GM21619 (cell line): Measurements from ENCODE around the gene AGER.
"Not testable (repeated sequence)": the region's sequence is repeated elsewhere in the genome, so short reads cannot be mapped to it uniquely, and the experiment has no call there.

ENCODE experiments used
- ATAC-seq: cut with Tn5 transposase; IDR thresholded peaks from one replicate; pipeline ENCODE4 v1.9.1; 2021; ENCODE audit not compliant: unreplicated experiment

AGER gene

GRCh38 chr6:32187725-32188380 lies 3.8 kb upstream of the AGER start:
- not testable (repeated sequence) for ATAC-seq

GRCh38 chr6:32187009-32187709 lies 3.1 kb upstream of the AGER start:
- no peak for ATAC-seq

DNA sequence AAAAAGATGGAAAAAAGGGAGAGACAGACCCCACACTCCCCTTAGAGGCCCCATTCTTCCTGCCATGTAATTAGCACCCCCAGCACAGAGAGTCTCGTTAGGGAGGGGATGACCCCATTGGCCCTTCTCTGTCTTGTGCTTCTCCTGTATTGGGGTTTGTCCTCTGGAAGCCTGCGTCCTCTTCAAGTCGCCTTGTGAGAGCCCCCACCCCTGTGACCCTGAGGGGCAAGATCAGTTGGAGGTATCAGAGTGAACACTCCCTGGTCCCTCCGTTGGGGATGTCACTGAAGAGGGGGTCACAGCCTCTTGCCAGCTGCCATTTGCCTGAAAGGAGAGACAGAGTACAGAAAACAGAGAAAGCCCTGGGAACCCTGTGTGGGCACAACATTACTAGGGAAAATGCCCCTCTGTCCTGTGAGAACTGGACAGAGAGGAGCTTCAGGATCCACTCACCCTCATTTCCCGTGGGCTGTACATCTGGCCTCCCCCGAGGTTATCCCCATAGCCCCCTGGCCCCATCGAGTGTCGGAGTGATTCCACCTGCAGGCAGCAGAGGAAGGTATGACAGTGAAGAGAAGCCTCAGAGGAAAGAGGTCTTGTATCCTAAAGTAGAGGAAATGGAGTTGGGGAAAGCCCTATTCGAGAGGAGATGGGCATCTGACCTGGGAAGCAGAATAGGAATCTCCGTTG lies 2.2 kb upstream of the AGER start:
- ATAC-seq: not testable (repeated sequence)

DNA sequence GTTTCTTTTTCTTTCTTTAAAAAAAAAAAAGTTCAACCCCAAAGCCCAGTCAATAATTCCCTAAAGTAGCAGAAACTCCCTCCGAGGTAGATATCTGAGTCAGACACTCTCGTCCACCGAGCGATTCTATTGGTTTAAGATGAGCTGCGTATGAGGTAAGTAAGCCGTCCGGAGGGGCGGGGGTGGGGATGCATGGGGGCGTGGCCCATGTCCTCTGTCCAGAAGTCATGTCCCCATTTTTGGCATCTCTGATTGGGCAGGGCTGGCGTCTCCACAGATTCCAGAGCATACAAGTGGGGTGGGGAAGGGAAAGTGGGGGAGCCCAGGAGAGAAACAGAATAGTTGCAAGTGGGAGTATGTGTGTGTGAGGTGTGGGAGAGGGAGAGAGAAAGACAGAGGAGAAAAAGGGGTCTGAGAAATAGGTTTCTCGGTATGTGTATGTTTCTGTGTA lies 1.7 kb upstream of the AGER start:
- ATAC-seq: not testable (repeated sequence)

DNA sequence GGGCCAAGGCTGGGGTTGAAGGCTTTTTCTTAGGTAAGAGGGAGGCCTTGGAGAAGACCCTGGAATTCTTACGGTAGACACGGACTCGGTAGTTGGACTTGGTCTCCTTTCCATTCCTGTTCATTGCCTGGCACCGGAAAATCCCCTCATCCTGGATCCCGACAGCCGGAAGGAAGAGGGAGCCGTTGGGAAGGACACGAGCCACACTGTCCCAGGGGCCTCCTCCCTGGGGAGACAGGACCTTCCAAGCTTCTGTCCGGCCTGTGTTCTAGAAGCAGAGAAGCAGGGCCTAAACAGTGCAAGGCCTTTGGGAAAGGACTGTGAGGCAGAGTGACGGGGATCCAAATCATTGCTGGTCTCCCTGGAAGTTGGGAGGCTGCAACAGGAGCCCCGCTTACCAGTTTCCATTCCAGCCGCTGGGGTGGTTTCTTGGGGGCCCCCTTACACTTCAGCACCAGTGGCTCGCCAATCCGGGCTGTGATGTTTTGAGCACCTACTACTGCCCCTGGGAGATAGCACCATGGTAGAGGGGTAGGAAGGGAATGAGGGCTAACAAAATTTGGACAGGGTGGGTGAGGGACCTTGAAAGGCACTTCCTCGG lies 470 bp downstream of the AGER start:
- ATAC-seq: no peak

- no peak for ATAC-seq
Measured at GRCh38 chr6:32183030-32183429, 1.0 kb downstream of the AGER start.

GRCh38 chr6:32182555-32182981 lies 1.5 kb downstream of the AGER start:
- no peak for ATAC-seq

DNA sequence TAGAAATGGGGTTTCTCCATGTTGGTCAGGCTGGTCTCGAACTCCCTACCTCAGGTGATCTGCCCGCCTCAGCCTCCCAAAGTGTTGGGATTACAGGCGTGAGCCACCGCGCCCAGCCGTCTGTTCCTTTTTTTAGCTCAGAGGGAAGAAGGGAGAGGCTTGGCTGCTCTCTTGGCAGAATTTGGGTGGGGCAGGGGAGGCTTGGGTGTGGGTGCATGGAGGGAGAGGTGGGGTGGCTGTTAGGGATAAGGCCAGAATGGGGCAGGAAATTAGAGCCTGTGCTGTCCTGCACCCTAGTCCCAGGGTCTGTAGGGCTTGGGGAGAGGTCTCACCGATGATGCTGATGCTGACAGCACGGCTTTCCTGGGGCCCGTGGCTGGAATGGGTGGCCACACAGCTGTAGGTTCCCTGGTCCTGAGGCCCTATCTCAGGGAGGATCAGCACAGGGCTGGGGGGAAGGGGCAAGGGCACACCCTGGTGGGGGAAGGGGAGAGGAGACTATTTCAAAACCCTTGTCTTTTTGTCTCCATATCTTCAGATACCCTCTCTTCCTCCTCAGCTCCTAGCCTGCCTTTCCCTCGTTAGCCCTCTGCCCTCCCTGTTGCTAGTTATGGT lies 2.0 kb downstream of the AGER start:
- no peak for ATAC-seq

DNA sequence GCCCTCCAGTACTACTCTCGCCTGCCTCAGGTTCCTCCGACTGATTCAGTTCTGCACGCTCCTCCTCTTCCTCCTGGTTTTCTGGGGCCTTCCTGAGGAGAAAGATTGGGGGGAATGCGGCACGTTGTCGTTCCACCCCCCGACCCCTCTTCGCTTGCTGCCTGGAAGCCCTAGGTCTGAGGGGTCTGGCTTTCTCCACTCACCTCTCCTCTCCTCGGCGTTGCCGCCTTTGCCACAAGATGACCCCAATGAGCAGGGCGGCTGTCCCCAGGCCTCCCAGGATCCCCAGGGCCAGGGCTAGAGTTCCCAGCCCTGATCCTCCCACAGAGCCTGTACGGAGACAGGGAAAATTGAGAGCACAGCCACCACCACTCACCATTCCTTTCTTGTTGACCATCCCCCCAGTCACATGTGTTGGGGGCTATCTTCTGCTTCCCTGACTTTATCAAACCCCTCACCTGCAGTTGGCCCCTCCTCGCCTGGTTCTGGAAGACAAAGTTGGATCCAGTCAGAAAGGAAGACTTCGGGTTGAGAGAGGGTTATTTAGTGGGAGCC lies 2.8 kb downstream of the AGER start:
- ATAC-seq: no peak

- ATAC-seq: no peak
Measured at GRCh38 chr6:32179766-32180405, 4.2 kb downstream of the AGER start.

- ATAC-seq: no peak
Measured at GRCh38 chr6:32178547-32179440, 5.3 kb downstream of the AGER start.

- ATAC-seq: peak; percentile 78
Measured at GRCh38 chr6:32177788-32178546, 6.1 kb downstream of the AGER start, which contains the start of gene RNF5. RNF5 (plus strand) TSS chr6:32178405; CDS start chr6:32178512, 107 bp downstream.

DNA sequence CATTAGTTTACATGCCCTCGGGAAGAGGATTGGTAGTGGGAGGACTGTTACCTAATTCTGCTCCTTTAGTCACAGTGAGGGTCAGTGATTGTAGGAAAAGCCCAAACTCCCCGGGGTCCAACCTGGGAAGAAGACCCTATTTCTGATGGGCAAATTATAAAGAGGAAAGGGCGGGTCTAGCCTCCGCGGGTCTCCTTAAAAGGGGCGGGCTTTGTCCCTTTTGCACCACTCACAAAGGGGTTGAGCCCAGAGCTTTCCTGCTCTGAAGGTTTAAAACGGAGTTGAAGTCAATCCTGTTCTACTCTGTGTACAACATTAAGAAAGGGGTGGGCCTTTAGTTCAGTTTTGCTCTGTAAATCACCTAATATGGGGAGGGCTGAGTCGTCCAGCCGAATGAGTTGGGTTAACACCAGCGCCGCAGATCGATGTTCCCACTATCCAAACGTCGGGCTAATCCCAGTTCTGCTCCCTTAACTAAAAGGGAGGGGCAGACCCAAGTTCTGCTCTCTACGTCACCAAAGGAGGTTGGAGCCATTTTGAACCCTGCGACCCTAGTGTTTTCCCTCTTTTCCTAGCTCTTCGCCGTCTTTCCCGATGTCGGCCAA lies 6.8 kb downstream of the AGER start:
- ATAC-seq: no peak

DNA sequence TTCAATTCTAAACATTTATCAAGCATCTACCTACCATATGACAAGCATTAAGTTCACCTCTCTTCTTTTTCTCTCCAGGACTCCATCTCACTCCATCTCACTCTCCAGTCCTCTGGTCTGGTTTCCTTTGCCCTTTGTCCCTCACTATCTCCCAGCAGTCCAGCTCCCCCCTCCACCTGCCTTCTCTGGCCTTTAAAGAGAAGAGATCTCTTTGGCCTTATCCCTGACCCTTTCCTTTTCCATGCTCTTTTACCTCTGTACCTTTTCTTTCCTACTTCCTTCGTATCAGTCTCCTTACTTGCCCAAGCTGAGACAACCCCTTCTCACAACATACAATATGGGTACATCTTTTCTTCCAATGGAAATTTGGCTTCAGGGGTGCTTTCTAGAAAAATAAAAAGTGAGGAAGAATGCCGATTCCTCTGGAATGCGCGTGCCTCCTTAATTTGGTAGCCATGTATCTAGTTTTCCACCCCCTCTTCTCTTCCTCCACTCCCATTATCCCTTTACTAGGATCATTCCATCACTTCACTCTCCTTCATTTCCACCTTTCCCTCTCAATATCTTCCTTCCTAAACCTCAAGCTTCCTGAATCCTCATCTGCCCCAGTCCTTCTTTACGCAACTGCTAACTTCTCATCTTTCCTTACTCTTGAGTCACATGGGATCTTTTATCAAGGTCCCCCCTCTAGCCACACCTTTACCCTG lies 7.4 kb downstream of the AGER start:
- no peak for ATAC-seq

- ATAC-seq: peak; percentile 40
Measured at GRCh38 chr6:32175711-32176475, 8.2 kb downstream of the AGER start, which contains the start of gene AGPAT1. AGPAT1 (minus strand) TSS chr6:32176084; CDS start chr6:32171496, 4,588 bp downstream.

DNA sequence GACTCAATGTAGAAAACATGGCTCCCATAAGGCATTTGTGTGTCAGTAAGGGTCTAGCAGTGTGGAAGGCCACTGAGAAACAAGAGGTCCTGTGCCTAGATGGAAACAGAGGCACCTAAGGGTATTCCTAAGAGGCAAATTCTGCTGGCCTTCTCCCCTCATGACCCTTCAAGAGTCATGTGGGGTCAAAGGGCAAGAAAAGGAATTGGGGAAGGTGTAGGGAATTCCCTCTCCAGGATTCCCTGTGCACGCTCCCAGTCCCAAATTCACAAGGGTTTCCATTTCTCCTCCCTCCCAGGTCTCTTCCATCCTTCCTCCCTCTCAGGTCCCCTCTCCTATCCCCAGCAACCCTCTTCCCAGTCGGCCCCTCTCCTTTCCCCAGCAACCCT lies 8.7 kb downstream of the AGER start:
- no peak for ATAC-seq

- ATAC-seq: no peak
Measured at GRCh38 chr6:32174416-32174815, 9.6 kb downstream of the AGER start.
